Esophagus squamous epithelium (tissue), 4 donors: ENCODE data around the gene DMRT1.
A peak's percentile ranks its signal among the peaks of the same experiment; 100 is the strongest.

Experiments used
- POLR2A ChIP-seq, 4 donors: fragments of 450-650 bp; IDR thresholded peaks; one replicate each; pipeline ENCODE4 v1.6.1; 2017; ENCODE audit warnings: antibody characterized with exemption in 4 of 4, mild to moderate bottlenecking in 4 of 4, moderate library complexity in 3 of 4
- TF ChIP-seq, protein P1 (sequence below), 6 experiments: fragments of 450-650 bp in 4 of 6; fragments of 200-600 bp in 2 of 6; sonication (generic) in 2 of 6; IDR thresholded peaks; one replicate each; pipeline ENCODE4 v1.5.1; 2016 to 2019; ENCODE audit warnings: antibody characterized with exemption in 6 of 6, mild to moderate bottlenecking in 4 of 6, moderate library complexity in 4 of 6

DNA sequence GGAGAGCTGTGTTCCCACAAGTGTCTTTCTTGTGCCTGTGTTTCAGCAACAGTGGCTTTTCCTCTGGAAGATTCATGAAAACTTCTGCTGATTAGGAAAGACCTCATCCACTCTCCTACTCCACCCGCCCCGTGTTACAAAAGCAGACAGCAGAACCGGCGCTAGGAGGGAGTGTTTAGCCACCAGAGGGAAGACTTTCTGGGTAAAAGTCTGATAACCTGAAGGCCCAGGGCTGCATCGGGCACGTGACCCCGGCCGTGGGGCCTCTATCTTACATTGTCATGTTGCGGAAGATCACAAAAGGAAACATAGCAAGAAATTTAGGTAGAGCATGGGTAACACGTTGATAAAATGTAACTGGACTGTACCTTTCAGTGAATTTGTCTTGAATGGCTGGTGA lies 176.6 kb downstream of the DMRT1 start:
- TF ChIP-seq, protein P1, sequence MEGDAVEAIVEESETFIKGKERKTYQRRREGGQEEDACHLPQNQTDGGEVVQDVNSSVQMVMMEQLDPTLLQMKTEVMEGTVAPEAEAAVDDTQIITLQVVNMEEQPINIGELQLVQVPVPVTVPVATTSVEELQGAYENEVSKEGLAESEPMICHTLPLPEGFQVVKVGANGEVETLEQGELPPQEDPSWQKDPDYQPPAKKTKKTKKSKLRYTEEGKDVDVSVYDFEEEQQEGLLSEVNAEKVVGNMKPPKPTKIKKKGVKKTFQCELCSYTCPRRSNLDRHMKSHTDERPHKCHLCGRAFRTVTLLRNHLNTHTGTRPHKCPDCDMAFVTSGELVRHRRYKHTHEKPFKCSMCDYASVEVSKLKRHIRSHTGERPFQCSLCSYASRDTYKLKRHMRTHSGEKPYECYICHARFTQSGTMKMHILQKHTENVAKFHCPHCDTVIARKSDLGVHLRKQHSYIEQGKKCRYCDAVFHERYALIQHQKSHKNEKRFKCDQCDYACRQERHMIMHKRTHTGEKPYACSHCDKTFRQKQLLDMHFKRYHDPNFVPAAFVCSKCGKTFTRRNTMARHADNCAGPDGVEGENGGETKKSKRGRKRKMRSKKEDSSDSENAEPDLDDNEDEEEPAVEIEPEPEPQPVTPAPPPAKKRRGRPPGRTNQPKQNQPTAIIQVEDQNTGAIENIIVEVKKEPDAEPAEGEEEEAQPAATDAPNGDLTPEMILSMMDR (IDR thresholded peaks at IDR 0.05), result peak in 5 of 6 experiments; percentile 17 to 56 (median 38)
- no peak for TF ChIP-seq POLR2A (IDR thresholded peaks at IDR 0.05)
